Activated CD4-positive, CD25-positive, alpha-beta regulatory T cell treated with anti-CD3 and anti-CD28 coated beads, Interleukin-2, amount 50 U/mL, for 16 hours (primary cell): ENCODE data around the gene XPNPEP3.
"Not testable (repeated sequence)": the region's sequence is repeated elsewhere in the genome, so short reads cannot be mapped to it uniquely, and the experiment has no call there.

Source experiments
- DNase-seq: peaks from one replicate; pipeline ENCODE4 v3.0.0-alpha.2; 2020; ENCODE audit warnings: low read depth, low spot score

Gene XPNPEP3

DNA sequence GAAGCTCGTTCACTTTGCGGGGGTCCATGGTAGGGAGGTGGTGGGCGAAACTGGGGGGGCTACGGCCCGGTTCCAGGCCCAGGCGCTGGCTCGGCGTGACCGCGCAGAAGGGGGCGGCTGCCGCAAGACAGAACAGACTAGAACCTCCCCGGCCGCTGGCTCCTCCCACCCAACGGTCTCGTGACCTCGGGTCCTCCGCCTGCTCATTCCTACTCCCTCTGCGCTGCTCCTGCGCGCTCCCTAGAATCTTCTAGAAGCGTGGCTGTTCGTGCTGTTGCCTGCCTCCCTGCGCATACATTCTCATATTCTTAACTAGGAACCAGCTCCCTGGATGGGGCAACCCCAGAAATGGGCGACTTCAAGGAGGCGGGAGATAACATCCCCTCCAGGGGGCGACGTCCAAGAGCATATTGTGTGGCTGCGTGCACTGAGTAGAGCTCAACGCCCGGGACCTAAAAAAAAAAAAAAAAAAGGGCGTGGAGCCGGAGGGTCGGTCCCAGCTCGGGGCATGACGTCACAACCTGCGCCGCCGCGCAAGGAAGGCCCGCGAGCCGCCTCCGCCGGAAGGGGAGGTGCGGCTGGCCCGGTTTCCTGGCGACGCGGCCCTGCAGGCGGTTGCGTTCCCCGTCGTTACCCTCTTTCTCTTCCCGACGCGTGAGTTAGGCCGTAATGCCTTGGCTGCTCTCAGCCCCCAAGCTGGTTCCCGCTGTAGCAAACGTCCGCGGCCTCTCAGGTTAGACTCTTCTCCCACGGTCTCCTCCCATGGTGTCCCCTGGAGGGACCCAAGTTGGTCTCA lies at the start of gene XPNPEP3, which contains the start of gene ST13:
TSS of gene XPNPEP3 (plus strand) at position 636 of the 796 bp plus-strand sequence. CDS start at position 670, 34 bp downstream.
TSS of gene ST13 (minus strand) at position 127 of the 796 bp plus-strand sequence. CDS start at position 28, 99 bp downstream.
- peak; percentile 93 for DNase-seq

DNA sequence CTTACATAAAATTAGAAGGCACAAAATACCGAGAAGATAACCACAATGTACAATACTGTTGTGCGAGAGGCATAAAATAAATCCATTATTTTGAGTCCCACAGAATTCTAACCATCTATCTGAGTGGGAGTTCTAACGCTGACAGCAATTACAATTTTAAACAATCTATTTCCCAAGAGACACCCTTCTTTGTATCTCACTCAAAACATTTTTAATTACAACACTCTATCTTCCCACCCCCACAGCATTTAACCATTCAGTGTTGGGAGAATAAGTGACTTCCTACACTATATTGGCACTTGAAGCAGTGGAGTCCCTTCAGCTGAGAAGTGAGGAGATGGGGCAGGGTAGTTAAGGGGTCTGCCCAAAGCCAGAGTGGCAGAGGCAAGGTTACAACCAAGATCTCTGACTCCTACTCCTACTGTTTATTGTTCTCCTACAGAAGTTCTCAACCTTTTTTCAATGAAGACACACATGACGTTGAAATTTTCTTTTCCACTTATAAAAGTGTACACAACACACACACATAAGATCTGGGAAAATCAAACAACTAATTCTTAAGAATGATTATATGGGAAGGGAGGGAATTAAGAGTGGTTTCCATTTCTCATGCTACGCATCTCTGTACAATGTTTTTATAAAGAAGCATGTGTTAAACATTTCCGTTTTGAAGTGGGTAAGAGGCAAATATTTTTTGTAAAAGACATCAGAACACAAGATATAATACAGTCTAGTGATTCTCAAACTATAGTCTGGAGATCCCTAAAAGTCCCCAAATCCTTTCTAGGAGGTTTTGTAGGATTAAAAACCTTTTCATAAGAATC lies 48.7 kb upstream of the XPNPEP3 start:
- DNase-seq = no peak

DNA sequence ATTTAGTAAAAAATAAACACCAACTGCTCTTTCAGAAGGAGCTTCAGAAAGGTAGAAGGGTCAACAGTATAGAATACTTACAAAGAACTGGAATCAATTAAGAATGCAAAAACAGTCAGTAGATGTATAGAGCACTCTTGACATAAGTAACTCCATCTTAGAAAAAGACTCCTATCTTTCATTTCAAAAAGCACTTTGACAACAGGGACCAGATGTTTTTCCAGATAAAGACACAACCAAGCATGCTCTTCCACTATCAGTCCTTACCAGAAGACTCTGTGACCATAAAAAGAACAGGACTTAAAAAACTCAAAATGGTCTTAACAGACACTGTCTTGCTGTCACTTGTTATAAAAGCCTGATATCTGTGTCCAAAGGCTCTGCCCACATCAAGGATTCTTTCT lies 43.0 kb upstream of the XPNPEP3 start:
- DNase-seq = no peak

DNA sequence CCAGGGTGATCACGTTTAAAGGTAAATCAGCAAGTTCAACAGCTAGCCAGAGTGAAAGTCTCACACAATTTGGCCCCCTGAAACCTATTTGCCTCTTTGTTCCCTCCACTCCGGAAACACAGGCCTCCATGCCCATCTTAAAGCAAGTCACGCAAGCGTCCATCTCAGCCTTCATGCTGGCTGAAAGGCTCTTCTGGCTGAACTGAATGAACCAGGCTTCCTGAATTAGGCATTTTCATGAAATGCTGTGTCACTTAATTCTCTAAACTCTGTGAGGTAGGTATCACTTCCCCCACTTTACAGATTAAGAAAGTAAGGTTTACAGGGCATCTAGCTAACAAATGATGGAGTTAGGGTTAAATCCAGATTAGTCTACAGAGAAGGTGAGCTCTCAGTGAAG lies 39.2 kb upstream of the XPNPEP3 start:
- DNase-seq = no peak

GRCh38 chr22:40818192-40818746 lies 38.7 kb upstream of the XPNPEP3 start:
- no peak for DNase-seq

DNA sequence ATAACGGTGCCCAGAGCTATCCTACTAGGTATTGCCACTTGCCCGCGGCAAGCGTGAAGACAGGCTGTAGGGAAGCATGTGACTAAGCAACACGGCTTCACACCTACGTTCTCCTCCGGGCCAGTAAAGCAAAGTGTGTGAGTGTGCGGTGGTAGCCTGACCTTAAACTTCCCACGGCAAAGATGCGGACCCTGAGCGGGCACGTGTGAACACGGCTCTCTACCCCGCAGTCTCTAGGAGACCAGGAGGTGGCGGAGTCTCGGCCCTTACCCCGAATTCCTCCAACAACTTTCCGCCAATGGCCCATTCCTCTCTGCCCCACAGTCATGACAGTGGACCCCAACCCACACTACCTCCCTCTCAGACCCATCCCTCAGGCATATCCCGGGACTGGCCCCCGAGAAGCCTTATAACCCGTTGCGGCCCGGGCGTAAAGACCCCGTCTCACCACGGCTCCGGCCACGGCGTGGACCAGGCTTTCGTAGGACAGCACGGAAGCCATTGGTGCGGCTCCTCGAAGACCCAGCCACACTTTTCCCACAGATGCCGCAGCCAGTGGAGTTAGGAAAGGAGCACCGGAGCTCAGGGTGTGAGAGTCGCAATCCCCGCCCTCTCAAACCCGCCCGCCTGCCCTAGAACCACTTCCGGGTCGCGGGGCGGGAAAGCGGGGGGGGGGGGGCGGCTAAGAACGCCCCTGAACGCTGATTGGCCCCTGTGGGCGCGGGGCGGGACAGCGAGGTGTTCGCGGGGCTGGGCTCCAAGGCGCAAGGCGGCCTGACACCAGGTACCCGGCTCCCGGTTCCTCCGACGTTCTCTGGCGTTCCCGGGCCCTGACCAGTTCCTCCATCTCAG lies 38.0 kb upstream of the XPNPEP3 start, which contains the start of gene SLC25A17:
TSS of gene SLC25A17 (minus strand) at position 600 of the 852 bp plus-strand sequence. CDS start at position 502, 98 bp downstream.
- peak; percentile 81 for DNase-seq

DNA sequence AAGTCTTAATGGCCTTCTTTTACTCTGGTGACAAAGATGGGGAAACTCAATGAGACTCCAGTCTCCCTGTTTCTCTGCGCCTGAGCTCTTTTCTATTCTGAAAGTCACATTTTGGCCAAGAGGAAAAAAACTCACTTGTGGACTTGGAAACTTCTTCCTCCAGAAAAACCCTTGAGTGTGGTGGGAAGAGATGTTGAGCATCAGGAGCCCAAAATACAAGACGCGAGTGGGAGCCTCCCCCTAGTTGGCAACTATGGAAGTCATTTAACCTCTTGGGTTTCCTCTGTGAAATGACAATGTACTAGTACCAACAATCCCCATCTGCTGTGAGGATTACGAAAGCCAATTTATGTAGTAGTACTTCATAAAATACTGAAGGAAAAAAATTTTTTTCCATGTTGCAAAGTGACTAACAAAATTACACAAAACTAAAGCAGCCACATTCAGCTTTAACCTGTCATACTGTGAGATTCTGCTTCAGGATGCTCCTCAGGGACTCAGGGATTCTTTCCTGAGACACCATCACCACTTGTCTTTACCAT lies 37.3 kb upstream of the XPNPEP3 start:
- no peak for DNase-seq

- DNase-seq = no peak
These were observed 33.5 kb upstream of the XPNPEP3 start for GRCh38 chr22:40823426-40823825.

DNA sequence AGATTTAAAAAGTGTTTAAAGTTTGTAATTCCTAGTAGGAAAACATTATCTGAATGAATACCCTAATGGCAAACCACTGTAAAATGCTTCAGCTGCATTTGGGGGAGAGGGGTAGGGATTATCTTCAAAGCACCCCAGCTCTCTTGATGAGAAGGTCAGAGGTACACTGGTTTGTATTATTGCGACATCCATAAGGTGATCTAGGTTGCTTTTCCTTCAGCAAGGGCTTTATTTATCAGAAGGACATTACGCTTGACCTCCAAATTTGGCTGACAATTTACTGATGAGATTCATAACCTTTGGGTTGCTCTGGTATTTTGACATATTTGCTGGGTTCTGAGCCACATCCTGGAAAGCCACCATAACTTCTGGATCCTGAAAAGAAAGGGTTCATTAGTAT lies 30.7 kb upstream of the XPNPEP3 start:
- DNase-seq = not testable (repeated sequence)

GRCh38 chr22:40826984-40827741 lies 29.8 kb upstream of the XPNPEP3 start:
- DNase-seq = no peak

GRCh38 chr22:40829131-40829530 lies 27.8 kb upstream of the XPNPEP3 start:
- DNase-seq = no peak

DNA sequence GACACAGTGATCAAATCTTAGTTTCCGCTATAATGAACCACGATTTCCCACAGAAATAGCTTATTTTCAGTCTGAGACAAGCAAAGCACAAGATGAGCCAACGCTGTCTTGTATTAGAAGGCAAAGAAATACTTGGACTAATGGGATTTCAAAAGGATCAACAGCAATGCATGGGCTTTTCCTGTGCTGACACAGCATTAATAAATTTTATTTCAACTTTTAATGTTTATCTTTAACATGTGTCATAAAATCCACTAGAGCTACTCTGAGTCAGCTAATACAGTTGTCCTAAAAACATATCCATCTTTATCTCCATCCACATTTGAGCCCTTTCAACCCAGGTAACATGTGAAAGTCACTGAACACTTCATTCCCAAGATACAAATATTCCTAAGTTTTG lies 22.3 kb upstream of the XPNPEP3 start:
- DNase-seq = no peak

- no peak for DNase-seq
These were observed 18.5 kb upstream of the XPNPEP3 start for GRCh38 chr22:40838486-40838885.

DNA sequence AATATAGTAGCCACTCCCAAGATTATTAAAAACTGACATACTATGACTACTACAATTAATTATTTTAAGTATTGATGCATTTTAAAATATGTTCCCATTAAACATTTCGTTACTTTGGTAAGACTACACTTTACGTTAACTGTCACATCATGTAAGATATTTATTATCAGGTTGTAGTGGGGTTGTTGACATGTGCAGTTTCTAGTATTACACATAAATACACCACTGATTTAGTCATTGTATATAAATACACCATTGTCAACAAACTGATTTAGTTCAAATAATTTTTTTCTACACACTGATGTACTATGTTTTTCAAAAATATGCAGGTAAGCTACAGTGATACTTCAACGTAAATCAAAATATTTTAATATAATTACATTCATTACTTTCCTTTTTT lies 12.0 kb upstream of the XPNPEP3 start:
- DNase-seq = no peak

GRCh38 chr22:40845816-40846215 lies 11.1 kb upstream of the XPNPEP3 start:
- DNase-seq = not testable (repeated sequence)

- no peak for DNase-seq
These were observed 3.6 kb upstream of the XPNPEP3 start for GRCh38 chr22:40853333-40853732.

GRCh38 chr22:40853961-40854360 lies 3.0 kb upstream of the XPNPEP3 start:
- DNase-seq = no peak

- no peak for DNase-seq
These were observed 1.6 kb upstream of the XPNPEP3 start for GRCh38 chr22:40855071-40855978.

DNA sequence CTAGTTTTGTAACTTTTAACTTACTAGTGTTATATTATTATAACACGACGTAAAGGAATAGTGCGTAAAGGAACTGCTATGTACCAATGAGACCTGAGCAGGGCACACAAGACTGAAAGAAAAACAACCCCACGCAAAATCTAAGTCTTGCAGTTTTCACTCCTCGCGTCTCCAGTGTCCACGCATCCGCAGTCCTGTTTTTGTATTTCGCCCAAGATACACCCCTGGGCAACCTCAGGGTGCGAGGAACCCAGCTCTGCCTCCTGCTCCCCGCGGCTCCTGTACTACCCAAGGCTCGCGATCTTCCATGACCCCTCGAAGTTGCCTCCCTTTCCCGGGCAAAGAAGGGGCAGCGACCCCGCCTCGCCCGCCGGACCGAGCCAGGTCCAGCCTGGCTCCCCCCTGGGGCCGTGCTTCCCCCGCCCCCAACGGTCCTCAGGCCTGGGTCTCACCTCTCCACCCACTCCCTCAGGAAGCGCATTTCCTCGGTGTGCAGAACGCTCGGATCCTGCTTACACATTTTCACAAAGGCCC lies 902 bp upstream of the XPNPEP3 start:
- no peak for DNase-seq
